ENCODE data around the gene USP17L12.
"Not testable (repeated sequence)": the region's sequence is repeated elsewhere in the genome, so short reads cannot be mapped to it uniquely, and the experiment has no call there.

USP17L12 gene, protein sequence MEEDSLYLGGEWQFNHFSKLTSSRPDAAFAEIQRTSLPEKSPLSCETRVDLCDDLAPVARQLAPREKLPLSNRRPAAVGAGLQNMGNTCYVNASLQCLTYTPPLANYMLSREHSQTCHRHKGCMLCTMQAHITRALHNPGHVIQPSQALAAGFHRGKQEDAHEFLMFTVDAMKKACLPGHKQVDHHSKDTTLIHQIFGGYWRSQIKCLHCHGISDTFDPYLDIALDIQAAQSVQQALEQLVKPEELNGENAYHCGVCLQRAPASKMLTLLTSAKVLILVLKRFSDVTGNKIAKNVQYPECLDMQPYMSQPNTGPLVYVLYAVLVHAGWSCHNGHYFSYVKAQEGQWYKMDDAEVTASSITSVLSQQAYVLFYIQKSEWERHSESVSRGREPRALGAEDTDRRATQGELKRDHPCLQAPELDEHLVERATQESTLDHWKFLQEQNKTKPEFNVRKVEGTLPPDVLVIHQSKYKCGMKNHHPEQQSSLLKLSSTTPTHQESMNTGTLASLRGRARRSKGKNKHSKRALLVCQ

DNA sequence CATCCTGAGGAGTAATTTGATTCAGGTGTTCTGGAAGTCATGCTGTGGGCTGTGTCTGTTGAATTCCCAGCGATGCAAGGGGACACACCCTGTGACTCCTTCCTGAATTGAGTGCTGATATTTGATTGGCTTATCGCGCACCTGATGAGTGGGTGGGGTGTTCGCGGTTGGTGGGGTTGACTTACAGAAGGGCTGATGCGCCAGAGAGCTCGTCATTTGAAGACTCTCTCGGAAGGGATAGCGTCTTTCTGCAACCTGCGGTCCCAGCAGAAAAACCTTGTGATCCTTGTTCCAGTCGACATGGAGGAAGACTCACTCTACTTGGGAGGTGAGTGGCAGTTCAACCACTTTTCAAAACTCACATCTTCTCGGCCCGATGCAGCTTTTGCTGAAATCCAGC lies at the start of gene USP17L12:
TSS of gene USP17L12 (plus strand) at position 301 of the 400 bp plus-strand sequence. CDS start at position 301, 0 bp downstream.
- not testable (repeated sequence) for DNase-seq (ENCODE audit: low spot score)

DNA sequence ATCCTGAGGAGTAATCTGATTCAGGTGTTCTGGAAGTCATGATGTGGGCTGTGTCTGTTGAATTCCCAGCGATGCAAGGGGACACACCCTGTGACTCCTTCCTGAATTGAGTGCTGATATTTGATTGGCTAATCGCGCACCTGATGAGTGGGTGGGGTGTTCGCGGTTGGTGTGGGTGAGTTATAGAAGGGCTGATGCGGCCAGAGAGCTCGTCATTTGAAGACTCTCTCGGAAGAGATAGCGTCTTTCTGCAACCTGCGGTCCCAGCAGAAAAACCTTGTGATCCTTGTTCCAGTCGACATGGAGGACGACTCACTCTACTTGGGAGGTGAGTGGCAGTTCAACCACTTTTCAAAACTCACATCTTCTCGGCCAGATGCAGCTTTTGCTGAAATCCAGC lies 9.6 kb upstream of the USP17L12 start, which contains the start of gene USP17L10:
TSS of gene USP17L10 (plus strand) at position 301 of the 400 bp plus-strand sequence. CDS start at position 301, 0 bp downstream.
- not testable (repeated sequence) for DNase-seq (ENCODE audit: low spot score)

DNA sequence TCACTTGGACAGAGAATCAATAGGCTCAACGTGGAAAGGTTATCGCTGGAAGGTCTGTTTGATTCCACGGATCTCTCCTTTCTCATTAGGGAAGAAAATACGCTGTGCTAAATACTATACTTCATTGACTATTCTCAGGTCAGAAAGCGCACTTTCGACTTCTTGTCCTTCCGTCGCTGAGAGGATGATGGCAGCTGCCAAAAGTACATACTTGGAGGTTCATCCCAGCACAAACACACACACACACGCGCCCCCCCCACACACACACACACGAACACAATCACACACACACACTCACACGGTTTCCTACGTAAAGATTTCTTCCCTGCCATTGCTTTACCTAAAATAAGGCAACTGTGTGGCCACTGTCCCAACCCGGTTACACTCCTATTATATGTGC lies 5.3 kb upstream of the USP17L12 start:
- not testable (repeated sequence) for DNase-seq (ENCODE audit: low spot score)

DNA sequence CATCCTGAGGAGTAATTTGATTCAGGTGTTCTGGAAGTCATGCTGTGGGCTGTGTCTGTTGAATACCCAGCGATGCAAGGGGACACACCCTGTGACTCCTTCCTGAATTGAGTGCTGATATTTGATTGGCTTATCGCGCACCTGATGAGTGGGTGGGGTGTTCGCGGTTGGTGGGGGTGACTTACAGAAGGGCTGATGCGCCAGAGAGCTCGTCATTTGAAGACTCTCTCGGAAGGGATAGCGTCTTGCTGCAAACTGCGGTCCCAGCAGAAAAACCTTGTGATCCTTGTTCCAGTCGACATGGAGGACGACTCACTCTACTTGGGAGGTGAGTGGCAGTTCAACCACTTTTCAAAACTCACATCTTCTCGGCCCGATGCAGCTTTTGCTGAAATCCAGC lies 4.8 kb upstream of the USP17L12 start, which contains the start of gene USP17L11:
TSS of gene USP17L11 (plus strand) at position 301 of the 400 bp plus-strand sequence. CDS start at position 301, 0 bp downstream.
- not testable (repeated sequence) for DNase-seq (ENCODE audit: low spot score)

DNA sequence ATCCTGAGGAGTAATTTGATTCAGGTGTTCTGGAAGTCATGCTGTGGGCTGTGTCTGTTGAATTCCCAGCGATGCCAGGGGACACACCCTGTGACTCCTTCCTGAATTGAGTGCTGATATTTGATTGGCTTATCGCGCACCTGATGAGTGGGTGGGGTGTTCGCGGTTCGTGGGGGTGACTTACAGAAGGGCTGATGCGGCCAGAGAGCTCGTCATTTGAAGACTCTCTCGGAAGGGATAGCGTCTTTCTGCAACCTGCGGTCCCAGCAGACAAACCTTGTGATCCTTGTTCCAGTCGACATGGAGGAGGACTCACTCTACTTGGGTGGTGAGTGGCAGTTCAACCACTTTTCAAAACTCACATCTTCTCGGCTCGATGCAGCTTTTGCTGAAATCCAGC lies 4.6 kb downstream of the USP17L12 start, which contains the start of gene USP17L13:
TSS of gene USP17L13 (plus strand) at position 301 of the 400 bp plus-strand sequence. CDS start at position 301, 0 bp downstream.
- not testable (repeated sequence) for DNase-seq (ENCODE audit: low spot score)

DNA sequence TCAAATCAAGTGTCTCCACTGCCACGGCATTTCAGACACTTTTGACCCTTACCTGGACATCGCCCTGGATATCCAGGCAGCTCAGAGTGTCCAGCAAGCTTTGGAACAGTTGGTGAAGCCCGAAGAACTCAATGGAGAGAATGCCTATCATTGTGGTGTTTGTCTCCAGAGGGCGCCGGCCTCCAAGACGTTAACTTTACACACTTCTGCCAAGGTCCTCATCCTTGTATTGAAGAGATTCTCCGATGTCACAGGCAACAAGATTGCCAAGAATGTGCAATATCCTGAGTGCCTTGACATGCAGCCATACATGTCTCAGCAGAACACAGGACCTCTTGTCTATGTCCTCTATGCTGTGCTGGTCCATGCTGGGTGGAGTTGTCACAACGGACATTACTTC lies 10.3 kb downstream of the USP17L12 start:
- DNase-seq (ENCODE audit: low spot score): not testable (repeated sequence)

DNA sequence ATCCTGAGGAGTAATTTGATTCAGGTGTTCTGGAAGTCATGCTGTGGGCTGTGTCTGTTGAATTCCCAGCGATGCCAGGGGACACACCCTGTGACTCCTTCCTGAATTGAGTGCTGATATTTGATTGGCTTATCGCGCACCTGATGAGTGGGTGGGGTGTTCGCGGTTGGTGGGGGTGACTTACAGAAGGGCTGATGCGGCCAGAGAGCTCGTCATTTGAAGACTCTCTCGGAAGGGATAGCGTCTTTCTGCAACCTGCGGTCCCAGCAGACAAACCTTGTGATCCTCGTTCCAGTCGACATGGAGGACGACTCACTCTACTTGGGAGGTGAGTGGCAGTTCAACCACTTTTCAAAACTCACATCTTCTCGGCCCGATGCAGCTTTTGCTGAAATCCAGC lies 14.1 kb downstream of the USP17L12 start, which contains the start of gene USP17L15:
TSS of gene USP17L15 (plus strand) at position 301 of the 400 bp plus-strand sequence. CDS start at position 301, 0 bp downstream.
- not testable (repeated sequence) for DNase-seq (ENCODE audit: low spot score)

DNA sequence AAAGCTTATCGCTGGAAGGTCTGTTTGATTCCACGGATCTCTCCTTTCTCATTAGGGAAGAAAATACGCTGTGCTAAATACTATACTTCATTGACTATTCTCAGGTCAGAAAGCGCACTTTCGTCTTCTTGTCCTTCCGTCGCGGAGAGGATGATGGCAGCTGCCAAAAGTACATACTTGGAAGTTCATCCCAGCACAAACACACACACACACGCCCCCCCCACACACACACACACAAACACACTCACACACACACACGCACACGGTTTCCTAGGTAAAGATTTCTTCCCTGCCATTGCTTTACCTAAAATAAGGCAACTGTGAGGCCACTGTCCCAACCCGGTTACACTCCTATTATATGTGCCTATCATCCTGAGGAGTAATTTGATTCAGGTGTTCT lies 18.5 kb downstream of the USP17L12 start:
- not testable (repeated sequence) for DNase-seq (ENCODE audit: low spot score)

DNA sequence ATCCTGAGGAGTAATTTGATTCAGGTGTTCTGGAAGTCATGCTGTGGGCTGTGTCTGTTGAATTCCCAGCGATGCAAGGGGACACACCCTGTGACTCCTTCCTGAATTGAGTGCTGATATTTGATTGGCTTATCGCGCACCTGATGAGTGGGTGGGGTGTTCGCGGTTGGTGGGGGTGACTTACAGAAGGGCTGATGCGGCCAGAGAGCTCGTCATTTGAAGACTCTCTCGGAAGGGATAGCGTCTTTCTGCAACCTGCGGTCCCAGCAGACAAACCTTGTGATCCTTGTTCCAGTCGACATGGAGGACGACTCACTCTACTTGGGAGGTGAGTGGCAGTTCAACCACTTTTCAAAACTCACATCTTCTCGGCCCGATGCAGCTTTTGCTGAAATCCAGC lies 23.6 kb downstream of the USP17L12 start, which contains the start of gene USP17L17:
TSS of gene USP17L17 (plus strand) at position 301 of the 400 bp plus-strand sequence. CDS start at position 301, 0 bp downstream.
- not testable (repeated sequence) for DNase-seq (ENCODE audit: low spot score)

DNA sequence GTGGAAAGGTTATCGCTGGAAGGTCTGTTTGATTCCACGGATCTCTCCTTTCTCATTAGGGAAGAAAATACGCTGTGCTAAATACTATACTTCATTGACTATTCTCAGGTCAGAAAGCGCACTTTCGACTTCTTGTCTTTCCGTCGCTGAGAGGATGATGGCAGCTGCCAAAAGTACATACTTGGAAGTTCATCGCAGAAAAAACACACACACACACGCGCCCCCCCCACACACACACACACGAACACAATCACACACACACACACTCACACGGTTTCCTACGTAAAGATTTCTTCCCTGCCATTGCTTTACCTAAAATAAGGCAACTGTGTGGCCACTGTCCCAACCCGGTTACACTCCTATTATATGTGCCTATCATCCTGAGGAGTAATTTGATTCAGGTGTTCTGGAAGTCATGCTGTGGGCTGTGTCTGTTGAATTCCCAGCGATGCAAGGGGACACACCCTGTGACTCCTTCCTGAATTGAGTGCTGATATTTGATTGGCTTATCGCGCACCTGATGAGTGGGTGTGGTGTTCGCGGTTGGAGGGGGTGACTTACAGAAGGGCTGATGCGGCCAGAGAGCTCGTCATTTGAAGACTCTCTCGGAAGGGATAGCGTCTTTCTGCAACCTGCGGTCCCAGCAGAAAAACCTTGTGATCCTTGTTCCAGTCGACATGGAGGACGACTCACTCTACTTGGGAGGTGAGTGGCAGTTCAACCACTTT lies 28.2 kb downstream of the USP17L12 start, which contains the start of gene USP17L18:
TSS of gene USP17L18 (plus strand) at position 678 of the 728 bp plus-strand sequence. CDS start at position 678, 0 bp downstream.
- peak; percentile 0 for DNase-seq (ENCODE audit: low spot score)

DNA sequence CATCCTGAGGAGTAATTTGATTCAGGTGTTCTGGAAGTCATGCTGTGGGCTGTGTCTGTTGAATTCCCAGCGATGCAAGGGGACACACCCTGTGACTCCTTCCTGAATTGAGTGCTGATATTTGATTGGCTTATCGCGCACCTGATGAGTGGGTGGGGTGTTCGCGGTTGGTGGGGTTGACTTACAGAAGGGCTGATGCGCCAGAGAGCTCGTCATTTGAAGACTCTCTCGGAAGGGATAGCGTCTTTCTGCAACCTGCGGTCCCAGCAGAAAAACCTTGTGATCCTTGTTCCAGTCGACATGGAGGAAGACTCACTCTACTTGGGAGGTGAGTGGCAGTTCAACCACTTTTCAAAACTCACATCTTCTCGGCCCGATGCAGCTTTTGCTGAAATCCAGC lies 33.1 kb downstream of the USP17L12 start, which contains the start of gene USP17L19:
TSS of gene USP17L19 (plus strand) at position 301 of the 400 bp plus-strand sequence. CDS start at position 301, 0 bp downstream.
- not testable (repeated sequence) for DNase-seq (ENCODE audit: low spot score)

DNA sequence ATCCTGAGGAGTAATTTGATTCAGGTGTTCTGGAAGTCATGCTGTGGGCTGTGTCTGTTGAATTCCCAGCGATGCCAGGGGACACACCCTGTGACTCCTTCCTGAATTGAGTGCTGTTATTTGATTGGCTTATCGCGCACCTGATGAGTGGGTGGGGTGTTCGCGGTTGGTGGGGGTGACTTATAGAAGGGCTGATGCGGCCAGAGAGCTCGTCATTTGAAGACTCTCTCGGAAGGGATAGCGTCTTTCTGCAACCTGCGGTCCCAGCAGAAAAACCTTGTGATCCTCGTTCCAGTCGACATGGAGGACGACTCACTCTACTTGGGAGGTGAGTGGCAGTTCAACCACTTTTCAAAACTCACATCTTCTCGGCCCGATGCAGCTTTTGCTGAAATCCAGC lies 37.9 kb downstream of the USP17L12 start, which contains the start of gene USP17L20:
TSS of gene USP17L20 (plus strand) at position 301 of the 400 bp plus-strand sequence. CDS start at position 301, 0 bp downstream.
- not testable (repeated sequence) for DNase-seq (ENCODE audit: low spot score)

DNA sequence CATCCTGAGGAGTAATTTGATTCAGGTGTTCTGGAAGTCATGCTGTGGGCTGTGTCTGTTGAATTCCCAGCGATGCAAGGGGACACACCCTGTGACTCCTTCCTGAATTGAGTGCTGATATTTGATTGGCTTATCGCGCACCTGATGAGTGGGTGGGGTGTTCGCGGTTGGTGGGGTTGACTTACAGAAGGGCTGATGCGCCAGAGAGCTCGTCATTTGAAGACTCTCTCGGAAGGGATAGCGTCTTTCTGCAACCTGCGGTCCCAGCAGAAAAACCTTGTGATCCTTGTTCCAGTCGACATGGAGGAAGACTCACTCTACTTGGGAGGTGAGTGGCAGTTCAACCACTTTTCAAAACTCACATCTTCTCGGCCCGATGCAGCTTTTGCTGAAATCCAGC lies 42.6 kb downstream of the USP17L12 start, which contains the start of gene USP17L21:
TSS of gene USP17L21 (plus strand) at position 301 of the 400 bp plus-strand sequence. CDS start at position 301, 0 bp downstream.
- DNase-seq (ENCODE audit: low spot score): not testable (repeated sequence)

DNA sequence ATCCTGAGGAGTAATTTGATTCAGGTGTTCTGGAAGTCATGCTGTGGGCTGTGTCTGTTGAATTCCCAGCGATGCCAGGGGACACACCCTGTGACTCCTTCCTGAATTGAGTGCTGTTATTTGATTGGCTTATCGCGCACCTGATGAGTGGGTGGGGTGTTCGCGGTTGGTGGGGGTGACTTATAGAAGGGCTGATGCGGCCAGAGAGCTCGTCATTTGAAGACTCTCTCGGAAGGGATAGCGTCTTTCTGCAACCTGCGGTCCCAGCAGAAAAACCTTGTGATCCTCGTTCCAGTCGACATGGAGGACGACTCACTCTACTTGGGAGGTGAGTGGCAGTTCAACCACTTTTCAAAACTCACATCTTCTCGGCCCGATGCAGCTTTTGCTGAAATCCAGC lies 47.4 kb downstream of the USP17L12 start, which contains the start of gene USP17L22:
TSS of gene USP17L22 (plus strand) at position 301 of the 400 bp plus-strand sequence. CDS start at position 301, 0 bp downstream.
- not testable (repeated sequence) for DNase-seq (ENCODE audit: low spot score)

Measured in RKO (cell line).